GM12864 (cell line): ENCODE measurements around the gene SNX10.

ENCODE experiments used
- DNase-seq: peaks from one replicate; pipeline ENCODE4 v3.0.0-alpha.2; 2011; ENCODE audit warnings: low read depth
- H3K4me3 ChIP-seq: 2 replicates; pipeline ENCODE4 v1.5.1; 2011; ENCODE audit warnings: mild to moderate bottlenecking, low read depth, low read length, control low read depth
- TF ChIP-seq, protein P1 (sequence below): IDR thresholded peaks from 2 replicates; pipeline ENCODE4 v1.5.1; 2011; ENCODE audit warnings: low read depth, mild to moderate bottlenecking, moderate library complexity, low read length, control low read depth, inconsistent platforms; ENCODE audit errors: missing control alignments

The SNX10 gene

DNA sequence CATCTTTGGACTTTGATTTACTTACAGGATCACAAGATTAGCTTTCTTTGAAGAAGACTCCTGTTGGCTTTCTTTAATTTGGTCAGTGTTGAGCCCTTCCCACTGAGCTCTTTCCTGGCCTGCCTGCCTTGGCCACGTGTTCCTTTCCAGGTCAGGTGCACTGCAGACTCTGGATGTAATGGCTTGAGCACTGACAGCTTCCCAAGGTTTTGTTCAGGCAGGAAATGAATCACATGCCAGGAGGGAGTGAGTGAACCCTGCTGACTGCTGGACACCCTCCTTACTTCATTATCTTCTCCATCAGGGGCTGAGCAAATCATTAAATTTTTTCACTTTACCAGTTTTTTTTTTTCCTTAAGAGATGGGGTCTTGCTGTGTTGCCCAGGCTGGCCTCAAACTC is 29.8 kb downstream of the SNX10 start:
- DNase-seq = no peak
- TF ChIP-seq, protein P1, sequence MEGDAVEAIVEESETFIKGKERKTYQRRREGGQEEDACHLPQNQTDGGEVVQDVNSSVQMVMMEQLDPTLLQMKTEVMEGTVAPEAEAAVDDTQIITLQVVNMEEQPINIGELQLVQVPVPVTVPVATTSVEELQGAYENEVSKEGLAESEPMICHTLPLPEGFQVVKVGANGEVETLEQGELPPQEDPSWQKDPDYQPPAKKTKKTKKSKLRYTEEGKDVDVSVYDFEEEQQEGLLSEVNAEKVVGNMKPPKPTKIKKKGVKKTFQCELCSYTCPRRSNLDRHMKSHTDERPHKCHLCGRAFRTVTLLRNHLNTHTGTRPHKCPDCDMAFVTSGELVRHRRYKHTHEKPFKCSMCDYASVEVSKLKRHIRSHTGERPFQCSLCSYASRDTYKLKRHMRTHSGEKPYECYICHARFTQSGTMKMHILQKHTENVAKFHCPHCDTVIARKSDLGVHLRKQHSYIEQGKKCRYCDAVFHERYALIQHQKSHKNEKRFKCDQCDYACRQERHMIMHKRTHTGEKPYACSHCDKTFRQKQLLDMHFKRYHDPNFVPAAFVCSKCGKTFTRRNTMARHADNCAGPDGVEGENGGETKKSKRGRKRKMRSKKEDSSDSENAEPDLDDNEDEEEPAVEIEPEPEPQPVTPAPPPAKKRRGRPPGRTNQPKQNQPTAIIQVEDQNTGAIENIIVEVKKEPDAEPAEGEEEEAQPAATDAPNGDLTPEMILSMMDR = no peak
- H3K4me3 ChIP-seq = no peak overlapping the region

DNA sequence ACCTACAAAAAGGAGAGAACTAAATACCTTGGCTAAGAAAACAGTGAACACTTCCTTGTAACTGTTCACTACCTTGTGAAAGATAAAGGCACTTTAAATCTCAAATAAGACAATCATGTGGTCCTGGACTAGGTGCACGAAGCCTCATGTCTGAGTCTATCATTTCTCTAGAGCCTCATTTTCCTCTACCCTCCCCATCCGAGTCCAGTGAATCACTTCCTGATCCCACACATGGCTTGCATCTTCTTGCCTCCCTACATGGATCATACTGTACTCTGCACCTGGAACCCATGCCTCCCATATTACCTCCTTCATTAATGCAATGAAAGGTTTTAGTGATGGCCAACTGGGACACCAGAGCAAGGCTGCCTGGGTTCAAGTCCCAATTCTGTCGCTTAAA is 34.5 kb downstream of the SNX10 start:
- TF ChIP-seq, protein P1 = no peak
- no peak for DNase-seq
- H3K4me3 ChIP-seq = no peak overlapping the region

DNA sequence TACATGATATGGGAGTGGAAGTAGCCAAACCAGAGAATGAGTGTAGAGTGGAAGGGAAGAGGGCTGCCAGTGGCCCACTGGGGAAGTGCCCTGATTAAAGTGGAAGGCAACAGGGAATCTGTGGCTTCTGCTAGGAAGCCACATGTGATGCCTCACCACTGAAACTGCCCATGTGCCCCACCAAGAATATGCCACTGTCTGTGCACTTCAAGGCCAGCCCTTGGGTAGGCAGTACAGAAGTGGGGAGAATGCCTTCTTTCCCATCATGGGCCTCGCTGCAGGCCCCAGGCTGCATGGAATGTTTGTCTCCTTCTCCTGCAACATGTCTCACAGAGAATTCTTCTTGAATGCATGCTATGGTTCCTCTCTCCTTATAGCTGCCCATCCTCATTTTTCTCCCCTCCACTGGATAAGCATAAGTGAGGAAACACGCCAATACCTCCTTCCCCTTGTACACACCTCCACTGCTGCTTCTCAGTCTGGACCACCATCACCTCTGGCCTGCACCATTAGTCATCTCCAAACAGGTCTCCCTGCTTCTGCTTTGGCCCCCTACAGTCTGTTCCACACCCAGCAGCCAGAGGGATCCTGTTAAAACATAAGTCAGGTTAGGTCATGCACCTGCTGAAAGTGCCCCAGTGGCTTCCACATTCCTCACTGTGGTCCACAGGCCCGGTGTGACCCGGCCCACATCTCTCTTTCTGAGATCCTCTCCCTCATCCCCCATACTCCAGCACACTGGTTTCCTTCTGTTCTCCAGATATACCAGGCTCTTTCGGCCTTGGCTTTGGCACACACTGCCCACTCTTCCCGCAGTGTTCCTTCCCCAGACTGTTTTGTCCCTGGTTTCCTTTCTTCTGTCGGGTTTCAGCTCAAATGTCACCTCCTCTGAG is 37.1 kb downstream of the SNX10 start:
- DNase-seq = no peak
- no peak overlapping the region for H3K4me3 ChIP-seq
- TF ChIP-seq, protein P1 = peak; percentile 26

DNA sequence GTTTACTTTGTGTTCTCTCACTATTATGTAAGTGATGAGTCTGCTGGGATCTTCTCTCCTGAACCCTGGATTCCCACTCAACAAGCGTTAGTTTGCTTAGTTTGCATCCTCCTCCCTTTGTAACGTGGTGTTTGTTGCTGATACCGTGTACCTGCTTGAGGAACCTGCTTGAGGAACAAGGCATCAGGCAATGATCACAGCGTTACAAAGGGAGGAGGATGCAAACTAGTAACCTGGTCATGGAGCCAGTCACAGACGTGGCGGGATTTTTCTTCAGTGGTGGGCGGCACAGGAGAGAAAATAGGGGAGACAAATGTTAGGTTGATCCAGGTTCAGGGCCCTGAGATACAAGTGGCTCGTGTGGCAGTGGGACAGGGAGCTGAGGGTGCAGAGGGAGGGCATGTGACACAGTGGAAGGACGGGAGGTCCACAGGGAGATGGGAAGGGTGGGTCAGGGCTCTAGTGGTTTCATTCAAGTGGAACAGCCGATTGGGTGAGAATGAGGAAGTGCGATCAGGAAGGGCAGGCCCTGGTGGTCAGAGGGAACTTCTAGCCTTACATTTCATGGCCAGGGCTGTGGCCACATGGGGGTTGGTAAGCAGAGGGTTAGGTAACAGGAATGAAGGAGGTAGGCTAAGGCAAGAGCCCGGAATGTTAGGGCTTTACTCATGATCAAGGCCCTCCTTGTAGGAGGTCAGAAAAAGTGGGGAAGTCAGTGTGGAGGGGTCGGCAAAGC is 38.0 kb downstream of the SNX10 start:
- DNase-seq = no peak
- TF ChIP-seq, protein P1 = no peak

DNA sequence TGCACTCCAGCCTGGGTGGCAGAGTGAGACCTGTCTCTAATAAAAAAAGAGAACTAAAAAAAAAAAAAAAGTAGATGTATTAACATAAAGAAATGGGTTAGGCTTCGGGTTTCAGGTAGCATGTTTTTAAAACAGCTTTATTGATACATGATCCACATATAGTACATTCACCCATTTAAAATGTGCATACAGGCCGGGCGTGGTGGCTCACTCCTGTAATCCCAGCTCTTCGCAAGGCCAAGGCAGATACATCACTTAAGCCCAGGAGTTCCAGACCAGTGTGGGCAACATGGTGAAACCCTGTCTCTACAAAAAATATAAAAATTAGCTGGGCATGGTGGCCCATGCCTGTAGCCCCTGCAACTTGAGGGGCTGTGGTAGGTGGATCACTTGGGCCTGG is 39.5 kb downstream of the SNX10 start:
- no peak overlapping the region for H3K4me3 ChIP-seq
- DNase-seq = no peak
- TF ChIP-seq, protein P1 = no peak

More for the DNA sequence above, 38.0 kb downstream of the SNX10 start:
- H3K4me3 ChIP-seq = no peak overlapping the region

DNA sequence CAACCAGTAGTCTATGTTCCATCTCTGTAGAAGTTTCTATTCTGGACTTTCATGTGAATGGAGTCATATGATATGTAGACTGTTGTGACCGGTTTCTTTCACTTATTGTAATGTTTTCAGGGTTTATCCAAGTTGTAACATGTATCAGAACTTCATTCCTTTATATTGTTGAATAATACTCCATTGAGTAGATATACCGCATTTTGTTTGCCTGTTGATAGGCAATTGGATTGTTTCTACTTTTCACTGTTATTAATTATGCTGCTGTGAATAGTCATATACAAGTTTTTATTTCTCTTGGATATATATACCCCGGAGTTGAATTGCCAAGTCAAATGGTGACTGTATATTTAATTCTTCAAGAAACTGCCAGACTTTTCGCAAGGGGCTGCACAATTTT is 40.1 kb downstream of the SNX10 start:
- no peak for DNase-seq
- H3K4me3 ChIP-seq = no peak overlapping the region
- TF ChIP-seq, protein P1 = no peak

DNA sequence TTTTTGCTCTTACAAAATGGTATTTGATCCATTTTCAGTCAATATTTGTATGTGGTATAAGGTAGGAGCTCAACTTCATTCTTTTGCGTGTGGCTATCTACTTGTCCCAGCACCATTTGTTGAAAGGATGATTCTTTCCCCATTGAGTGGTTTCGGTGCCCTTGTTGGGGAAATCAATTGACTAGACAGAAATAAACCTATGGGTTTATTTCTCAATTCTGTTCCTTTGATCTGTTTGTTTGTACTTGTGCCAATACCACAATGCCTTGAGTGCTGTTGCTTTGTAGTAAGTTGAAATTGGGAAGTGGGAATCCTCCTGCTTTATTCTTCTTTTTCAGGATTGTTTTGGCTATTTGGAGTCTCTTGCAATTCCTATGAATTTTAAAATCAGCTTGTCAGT is 41.0 kb downstream of the SNX10 start:
- TF ChIP-seq, protein P1 = no peak
- DNase-seq = no peak
- no peak overlapping the region for H3K4me3 ChIP-seq
